HG02840 (cell line): ENCODE results near the gene DDX39A.
"Not testable (repeated sequence)": the region's sequence is repeated elsewhere in the genome, so short reads cannot be mapped to it uniquely, and the experiment has no call there.

Experiments
- ATAC-seq: cut with Tn5 transposase; IDR thresholded peaks from one replicate; pipeline ENCODE4 v1.9.1; 2021; ENCODE audit warnings: mild to moderate bottlenecking, moderate library complexity, moderate number of reproducible peaks; ENCODE audit not compliant: unreplicated experiment, low FRiP score

DDX39A gene

DNA sequence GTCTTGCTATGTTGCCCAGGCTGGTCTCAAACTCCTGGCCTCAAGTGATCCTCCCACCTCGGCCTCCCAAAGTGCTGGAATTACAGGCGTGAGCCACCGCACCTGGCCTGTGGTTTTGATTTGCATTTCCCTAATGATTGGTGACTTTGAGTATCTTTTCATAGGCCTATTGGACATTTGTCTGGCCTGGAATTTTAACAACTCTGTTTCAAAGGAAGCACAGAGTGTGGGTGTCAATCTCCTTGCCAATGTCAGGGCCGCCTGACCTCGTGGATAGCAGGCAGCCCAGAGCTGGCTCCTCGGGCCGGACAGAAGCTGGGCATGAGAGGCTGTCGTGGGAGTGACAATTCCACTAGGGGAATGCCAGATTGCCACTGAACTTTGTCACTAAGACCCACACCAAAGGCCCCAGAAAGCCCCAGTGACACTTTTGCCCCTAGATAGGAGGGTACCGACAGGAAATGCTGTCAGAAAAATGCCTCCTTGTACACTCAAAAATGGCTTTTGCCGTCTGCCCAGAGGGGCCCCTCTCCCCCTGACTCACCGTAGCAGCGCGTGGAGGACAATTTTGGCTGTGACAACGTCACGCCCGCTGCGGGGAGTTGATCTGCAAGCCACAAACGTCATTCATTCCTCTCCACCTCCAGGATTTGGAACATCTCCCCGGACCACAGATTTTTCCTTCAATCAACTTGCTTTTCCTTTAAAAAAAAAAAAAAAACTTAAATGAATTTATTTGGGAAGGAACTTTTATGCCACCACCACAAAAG is 49.6 kb downstream of the DDX39A start:
- ATAC-seq, result no peak

DNA sequence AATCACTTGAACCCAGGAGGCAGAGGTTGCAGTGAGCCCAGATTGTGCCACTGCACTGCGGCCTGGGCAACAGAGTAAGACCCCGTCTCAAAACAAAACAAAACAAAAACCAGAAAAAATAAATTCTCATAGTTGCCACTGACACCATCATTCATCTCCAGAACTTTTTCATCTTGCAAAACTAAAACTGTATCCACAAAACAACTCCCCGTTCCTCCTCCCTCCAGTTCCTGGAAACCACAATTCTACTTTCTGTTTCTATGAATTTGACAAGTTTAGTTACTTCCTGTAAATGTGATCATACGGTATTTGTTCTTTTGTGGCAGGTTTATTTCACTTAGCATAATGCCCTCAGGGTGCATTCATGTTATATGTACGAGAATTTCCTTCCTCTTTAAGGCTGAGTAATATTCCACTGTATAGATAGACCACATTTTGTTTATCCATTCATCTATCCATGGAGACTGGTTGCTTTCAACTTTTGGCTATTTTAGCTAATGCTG is 51.1 kb downstream of the DDX39A start:
- ATAC-seq, result no peak

DNA sequence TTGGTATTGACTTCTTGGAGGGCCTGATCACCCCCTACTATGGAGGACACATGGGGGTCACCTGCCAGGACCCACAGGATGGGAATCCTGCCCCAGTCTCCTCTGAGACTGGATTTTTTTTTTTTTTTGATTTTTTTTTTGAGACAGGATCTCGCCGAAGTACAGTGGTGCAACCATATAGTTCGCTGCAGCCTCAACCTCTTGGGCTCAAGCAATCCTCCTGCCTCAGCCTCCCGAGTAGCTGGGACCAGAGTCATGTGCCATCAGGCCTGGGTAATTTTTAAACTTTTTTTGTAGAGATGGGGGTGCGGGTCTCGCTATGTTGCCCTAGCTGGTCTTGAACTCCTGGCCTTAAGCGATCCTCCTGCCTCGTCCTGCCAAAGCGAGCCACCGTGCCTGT is 52.1 kb downstream of the DDX39A start:
- no peak for ATAC-seq

DNA sequence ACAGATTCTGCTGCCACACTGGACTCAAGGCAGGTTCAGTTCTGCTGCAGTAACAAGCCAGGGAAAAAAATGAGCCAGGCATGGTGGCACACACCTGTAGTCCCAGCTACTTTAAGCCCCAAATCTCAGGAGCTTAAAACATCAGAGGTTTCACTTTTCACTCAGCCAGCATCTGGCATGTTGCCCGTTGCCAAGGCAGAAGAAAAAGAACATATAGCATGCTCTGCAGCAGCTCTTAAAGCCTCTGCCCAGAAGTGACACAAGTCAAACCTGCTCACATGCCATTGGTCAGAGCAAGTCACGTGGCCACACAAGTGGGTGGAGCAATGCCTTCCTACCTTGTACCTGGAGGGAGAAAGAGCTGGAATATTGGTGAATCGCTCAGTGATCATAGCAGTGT is 52.6 kb downstream of the DDX39A start:
- ATAC-seq, result no peak

DNA sequence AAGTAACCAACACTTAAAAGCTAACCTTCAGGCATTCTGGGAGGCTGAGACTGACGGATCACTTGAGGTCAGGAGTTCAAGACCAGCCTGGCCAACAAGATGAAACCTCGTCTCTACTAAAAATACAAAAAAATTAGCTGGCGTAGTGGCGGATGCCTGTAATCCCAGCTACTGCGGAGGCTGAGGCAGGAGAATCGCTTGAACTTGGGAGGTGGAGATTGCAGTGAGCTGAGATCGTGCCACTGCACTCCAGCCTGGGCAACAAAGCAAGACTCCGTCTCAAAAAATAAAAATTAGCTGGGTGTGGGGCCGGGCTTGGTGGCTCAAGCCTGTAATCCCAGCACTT is 55.1 kb downstream of the DDX39A start:
- not testable (repeated sequence) for ATAC-seq

DNA sequence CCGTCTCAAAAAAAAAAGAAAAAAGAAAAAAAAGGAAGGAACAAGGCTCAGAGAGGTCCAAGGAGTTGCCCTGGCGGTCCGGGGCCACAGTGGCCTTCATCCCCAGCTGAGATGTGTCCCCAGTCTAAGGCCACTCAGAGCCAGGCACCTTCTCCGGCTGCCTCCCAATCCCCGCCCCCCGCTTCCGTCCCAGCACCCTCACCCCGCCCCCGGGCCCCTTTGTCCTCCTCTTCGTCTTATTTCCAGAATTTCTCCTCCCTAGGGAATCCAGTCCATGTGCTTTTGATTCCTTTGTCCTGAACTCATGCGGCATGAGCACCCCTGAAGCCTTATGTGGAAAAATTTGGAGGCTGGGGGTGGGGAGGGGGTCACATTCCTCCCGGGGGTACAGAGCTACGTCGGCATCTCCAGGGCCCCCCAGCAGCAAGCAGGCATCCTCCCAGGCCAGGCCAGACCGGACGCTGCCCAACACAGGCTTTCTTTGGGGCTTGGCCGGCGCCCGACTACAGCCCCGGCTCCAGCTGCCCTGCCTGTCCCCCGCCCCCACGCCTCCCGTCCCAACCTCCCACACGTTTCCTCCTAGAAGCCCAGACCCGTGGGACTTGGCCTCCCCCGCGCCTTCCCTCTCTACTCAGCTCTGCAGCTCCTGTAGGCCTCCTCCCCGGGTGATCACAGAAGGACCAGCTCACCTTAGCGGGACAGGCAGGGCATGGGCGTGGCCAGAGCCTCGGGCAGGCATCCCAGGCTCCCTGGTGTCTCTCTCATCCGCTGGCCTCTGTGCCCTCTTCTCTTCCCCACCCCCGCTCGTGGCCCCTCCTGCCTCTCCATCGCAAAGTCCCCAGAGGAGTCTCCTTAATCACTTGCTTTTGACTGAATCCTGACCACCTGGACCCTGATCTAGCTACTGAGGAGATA is 55.7 kb downstream of the DDX39A start:
- no peak for ATAC-seq

DNA sequence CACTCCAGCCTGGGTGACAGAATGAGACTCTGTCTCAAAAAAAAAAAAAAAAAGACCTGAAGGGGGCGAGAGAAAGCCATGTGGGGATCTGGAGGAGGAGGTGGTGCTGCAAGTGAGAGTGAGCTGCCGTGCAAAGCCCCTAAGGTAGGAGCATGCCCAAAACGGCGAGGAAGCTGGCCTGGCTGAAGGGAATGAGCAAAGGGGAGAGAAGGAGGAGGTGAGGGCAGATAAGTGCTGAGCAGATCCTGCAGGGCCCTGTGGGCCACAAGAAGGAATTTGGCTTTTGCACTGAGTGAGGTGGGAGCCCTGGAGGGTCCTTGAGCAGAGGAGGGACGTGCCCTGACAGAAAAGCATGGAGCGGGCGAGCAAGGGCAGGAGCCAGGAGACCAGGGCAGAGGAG is 57.3 kb downstream of the DDX39A start:
- no peak for ATAC-seq
